HG03025 (cell line): ENCODE results near the gene KIAA0232.

Experiments
- ATAC-seq: cut with Tn5 transposase; IDR thresholded peaks from one replicate; pipeline ENCODE4 v1.9.1; 2021; ENCODE audit warnings: mild to moderate bottlenecking, moderate library complexity; ENCODE audit not compliant: unreplicated experiment, low FRiP score

Gene KIAA0232, protein sequence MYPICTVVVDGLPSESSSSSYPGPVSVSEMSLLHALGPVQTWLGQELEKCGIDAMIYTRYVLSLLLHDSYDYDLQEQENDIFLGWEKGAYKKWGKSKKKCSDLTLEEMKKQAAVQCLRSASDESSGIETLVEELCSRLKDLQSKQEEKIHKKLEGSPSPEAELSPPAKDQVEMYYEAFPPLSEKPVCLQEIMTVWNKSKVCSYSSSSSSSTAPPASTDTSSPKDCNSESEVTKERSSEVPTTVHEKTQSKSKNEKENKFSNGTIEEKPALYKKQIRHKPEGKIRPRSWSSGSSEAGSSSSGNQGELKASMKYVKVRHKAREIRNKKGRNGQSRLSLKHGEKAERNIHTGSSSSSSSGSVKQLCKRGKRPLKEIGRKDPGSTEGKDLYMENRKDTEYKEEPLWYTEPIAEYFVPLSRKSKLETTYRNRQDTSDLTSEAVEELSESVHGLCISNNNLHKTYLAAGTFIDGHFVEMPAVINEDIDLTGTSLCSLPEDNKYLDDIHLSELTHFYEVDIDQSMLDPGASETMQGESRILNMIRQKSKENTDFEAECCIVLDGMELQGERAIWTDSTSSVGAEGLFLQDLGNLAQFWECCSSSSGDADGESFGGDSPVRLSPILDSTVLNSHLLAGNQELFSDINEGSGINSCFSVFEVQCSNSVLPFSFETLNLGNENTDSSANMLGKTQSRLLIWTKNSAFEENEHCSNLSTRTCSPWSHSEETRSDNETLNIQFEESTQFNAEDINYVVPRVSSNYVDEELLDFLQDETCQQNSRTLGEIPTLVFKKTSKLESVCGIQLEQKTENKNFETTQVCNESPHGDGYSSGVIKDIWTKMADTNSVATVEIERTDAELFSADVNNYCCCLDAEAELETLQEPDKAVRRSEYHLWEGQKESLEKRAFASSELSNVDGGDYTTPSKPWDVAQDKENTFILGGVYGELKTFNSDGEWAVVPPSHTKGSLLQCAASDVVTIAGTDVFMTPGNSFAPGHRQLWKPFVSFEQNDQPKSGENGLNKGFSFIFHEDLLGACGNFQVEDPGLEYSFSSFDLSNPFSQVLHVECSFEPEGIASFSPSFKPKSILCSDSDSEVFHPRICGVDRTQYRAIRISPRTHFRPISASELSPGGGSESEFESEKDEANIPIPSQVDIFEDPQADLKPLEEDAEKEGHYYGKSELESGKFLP (N-terminal part only)

GRCh38 chr4:6782147-6782845 lies at the start of gene KIAA0232:
TSS of gene KIAA0232 (plus strand) at chr4:6782727. CDS start at chr4:6824454, 41,727 bp downstream.
- ATAC-seq = peak; percentile 76

DNA sequence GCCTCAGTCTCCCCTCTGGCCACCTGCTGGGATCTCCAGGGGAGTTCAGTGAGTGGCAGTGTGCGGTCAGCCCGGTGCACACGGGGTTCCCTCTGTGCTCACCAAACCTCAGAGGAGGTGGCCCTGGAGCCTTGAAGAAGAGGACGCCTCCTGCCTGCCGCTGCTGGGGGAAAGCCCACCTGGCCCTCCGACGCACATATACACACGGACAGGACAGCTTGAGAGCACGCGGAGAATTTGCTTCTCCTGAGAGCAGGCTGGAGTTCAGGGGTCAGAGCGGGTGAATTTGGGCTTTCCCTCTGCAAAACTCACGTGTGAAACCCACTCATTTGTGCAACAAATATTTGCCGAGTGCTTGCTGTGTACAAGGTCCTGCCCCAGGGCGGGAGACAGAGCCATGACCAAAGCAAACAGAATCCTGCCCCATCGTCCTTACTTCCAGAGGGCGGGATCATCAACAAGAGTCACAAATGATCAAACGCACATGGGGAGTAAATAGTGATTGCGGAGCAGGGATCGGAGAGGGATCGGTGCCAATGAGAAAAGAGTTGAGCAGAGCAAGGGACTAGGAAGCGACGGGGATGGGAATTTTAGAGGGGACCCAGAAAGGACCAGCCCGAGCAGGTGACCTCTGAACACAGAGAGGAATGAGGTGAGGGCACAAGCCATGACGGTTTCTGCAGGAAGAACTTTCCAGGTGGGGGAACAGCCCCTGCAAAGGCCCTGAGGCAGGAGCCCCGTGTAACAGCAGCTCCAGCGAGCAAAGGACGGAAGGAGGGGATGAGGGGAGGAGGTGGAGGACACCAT lies 49.0 kb upstream of the KIAA0232 start:
- no peak for ATAC-seq

DNA sequence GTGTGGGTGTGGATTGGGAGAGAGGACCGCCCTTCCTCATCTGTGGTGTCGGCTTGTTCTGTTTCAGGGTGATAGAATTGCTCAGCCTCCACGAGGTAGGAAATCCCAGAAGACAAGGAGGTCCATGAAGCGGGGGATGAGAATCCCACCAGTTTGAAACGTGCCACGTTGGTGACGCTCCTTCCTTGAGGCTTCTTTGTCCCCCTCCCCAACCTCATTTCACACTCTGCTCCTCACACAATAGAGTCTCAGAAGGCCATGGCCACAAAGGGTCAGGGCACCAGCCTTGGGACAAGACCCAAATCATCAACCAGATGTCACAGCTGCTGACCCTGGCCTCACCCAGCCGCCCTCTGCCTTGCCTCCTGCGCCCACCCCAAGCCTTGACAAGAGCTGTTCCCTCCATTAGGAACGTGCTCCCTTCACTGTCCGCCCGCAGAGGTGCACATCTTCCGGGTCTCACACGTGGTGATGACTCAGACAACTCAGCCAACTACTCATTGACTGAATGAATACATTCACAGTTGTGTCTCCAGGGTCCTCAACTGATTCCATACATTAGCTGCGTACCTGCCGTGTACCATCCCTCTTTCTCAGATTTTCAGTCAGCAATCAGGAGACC lies 48.3 kb upstream of the KIAA0232 start:
- ATAC-seq = no peak

GRCh38 chr4:6739920-6740319 lies 42.6 kb upstream of the KIAA0232 start:
- no peak for ATAC-seq

DNA sequence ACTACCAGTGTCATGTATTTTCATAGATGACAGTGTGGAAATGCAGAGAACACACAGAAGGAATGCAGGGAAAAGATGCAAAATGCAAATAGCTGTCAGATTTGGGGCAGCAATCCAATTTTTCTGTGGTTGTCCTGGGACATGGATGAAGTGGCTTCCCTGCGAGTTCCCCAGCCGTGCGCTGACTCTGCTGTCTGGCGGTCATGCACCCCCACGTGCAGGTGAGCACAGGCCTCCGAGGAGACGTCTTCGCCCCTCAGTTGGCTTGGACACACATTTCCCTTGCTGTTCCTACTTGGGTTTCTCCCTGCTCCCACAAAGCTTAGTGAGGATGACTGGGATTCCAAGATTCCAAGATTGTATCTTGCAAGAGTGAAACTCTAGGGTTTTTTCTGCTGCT lies 42.2 kb upstream of the KIAA0232 start:
- ATAC-seq = no peak

- no peak for ATAC-seq
Observed at GRCh38 chr4:6742507-6742906, 40.0 kb upstream of the KIAA0232 start.

GRCh38 chr4:6742989-6743388 lies 39.5 kb upstream of the KIAA0232 start:
- ATAC-seq = no peak

DNA sequence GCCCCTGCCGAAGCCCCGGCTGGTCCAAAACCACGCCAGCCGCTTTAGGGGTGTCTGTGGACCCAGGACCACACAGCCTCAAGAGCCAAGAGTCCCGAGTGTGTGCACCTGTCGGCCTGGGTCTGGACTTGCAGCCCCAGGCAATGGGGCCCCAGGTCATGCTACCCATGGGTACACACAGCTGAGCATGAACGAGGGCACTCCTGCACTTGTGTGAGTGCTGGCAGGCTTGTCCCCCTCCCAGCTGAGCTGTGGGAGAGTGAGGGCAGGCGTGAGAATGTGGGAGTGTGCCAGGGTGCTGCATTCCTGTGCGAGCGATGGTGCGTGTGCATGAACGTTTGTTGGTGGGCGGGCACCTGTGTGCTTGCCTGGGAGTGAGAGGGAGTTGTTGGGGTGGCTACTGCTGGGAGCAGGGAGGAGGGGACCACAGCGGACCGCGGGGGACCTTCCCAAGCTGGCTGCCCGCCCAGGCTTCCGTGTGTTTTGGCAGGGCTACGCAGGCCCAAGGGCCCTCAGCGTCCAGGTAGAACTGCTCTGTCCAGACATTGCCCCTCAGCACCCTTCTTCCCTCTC lies 35.7 kb upstream of the KIAA0232 start:
- ATAC-seq = no peak

GRCh38 chr4:6747294-6748051 lies 35.1 kb upstream of the KIAA0232 start:
- no peak for ATAC-seq

- no peak for ATAC-seq
Observed at GRCh38 chr4:6748286-6748685, 34.2 kb upstream of the KIAA0232 start.

GRCh38 chr4:6749340-6750171 lies 33.0 kb upstream of the KIAA0232 start:
- ATAC-seq = no peak

- ATAC-seq = no peak
Observed at GRCh38 chr4:6750286-6751221, 32.0 kb upstream of the KIAA0232 start.

GRCh38 chr4:6751611-6752485 lies 30.7 kb upstream of the KIAA0232 start:
- no peak for ATAC-seq

GRCh38 chr4:6752486-6752829 lies 30.1 kb upstream of the KIAA0232 start:
- ATAC-seq = no peak

DNA sequence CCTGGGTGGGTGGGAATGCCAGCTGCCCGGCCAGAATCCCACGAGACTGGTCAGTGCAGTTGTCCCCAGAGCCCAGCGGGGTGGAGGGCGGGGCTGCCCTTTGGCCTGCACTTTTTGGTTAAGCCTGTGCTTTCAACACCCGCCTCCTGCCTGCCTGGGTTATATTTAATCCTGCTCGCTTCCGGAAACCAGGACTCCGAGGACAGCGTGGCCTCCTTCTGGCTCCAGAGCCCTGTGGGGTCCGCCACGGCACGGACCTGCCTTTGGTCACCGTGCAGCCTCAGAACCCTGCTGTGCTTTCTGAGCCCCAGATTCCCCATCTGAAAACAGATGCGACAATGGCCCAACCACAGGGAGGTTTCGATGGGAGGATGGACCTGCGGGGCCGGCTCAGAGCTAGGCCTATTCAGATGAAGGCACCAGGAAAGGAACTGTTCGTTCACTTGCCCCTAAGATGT lies 29.4 kb upstream of the KIAA0232 start:
- no peak for ATAC-seq
